Keratinocyte (primary cell): ENCODE measurements around the gene EPHB6.

Experiments used
- EZH2 ChIP-seq: IDR thresholded peaks from one replicate; pipeline ENCODE4 v1.6.1; 2012; ENCODE audit warnings: inconsistent platforms, mild to moderate bottlenecking, low read length, moderate library complexity
- TF ChIP-seq, protein P1 (sequence below), 3 experiments: IDR thresholded peaks in 1 of 3; conservative IDR thresholded peaks in 1 of 3; optimal IDR thresholded peaks in 1 of 3; 2 replicates in 2 of 3; 3 replicates in 1 of 3; pipeline versions ENCODE3 to v1.5.1; 2011; ENCODE audit warnings: low read length in 3 of 3, mild to moderate bottlenecking in 3 of 3, moderate library complexity in 2 of 3, control low read depth in 1 of 3, inconsistent platforms in 1 of 3; ENCODE audit not compliant: insufficient read depth in 2 of 3; ENCODE audit errors: extremely low read depth in 1 of 3

DNA sequence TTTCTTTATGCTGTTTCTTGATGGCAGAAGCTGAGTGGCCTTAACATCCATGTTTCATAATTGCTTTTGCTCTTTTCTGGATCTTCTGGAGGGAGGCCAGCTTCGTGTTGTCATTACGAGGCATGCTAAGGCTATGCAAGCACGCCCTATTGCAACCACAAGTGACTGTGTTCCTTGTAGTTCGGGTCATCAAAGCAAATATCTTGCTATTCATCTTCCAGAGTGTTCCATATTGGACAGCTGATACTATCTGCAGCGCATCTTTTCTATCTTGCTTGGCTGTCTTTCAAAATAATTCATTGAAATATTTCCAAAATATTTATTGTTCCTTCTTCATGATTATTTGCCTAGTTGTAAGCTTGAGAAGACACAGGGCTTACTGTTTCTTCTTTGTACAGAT lies 5.0 kb downstream of the EPHB6 start:
- TF ChIP-seq, protein P1, sequence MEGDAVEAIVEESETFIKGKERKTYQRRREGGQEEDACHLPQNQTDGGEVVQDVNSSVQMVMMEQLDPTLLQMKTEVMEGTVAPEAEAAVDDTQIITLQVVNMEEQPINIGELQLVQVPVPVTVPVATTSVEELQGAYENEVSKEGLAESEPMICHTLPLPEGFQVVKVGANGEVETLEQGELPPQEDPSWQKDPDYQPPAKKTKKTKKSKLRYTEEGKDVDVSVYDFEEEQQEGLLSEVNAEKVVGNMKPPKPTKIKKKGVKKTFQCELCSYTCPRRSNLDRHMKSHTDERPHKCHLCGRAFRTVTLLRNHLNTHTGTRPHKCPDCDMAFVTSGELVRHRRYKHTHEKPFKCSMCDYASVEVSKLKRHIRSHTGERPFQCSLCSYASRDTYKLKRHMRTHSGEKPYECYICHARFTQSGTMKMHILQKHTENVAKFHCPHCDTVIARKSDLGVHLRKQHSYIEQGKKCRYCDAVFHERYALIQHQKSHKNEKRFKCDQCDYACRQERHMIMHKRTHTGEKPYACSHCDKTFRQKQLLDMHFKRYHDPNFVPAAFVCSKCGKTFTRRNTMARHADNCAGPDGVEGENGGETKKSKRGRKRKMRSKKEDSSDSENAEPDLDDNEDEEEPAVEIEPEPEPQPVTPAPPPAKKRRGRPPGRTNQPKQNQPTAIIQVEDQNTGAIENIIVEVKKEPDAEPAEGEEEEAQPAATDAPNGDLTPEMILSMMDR (optimal IDR thresholded peaks at IDR 0.05 in 1 of 3, IDR thresholded peaks at IDR 0.05 in 1 of 3, conservative IDR thresholded peaks at IDR 0.05 in 1 of 3; ENCODE audit: extremely low read depth in 1 of 3, insufficient read depth in 2 of 3, low read length in 3 of 3): no peak
- no peak for TF ChIP-seq EZH2
